OCI-LY1 (cell line): ENCODE measurements around the gene LARP6.

ENCODE experiments used
- H2AFZ ChIP-seq: fragments of 200-600 bp; sonication (generic), shearing (Covaris generic); 2 replicates; pipeline ENCODE4 v1.6.0; 2014; ENCODE audit warnings: antibody characterized with exemption, mild to moderate bottlenecking, low read length
- H3F3A ChIP-seq: fragments of 200-600 bp; sonication (generic), shearing (Covaris generic); 2 replicates; pipeline ENCODE4 v1.6.0; 2014; ENCODE audit warnings: mild to moderate bottlenecking, antibody characterized with exemption, low read length, moderate library complexity; ENCODE audit not compliant: insufficient read depth
- H3K27ac ChIP-seq: fragments of 200-600 bp; sonication (generic); 2 replicates; pipeline ENCODE4 v1.5.1; 2014; ENCODE audit warnings: low read length, mixed run types, mild to moderate bottlenecking, low read depth; ENCODE audit not compliant: poor library complexity, severe bottlenecking
- H3K27me3 ChIP-seq: fragments of 200-600 bp; sonication (generic); 2 replicates; pipeline ENCODE4 v1.6.0; 2014; ENCODE audit warnings: antibody characterized with exemption, mild to moderate bottlenecking, low read length, moderate library complexity; ENCODE audit not compliant: insufficient read depth
- H3K36me3 ChIP-seq: fragments of 200-600 bp; sonication (generic); 2 replicates; pipeline ENCODE4 v1.6.1; 2014; ENCODE audit warnings: mild to moderate bottlenecking, antibody characterized with exemption, low read length, moderate library complexity, mixed read lengths; ENCODE audit not compliant: insufficient read depth
- H3K4me1 ChIP-seq: fragments of 200-600 bp; sonication (generic); 2 replicates; pipeline ENCODE4 v1.5.1; 2014; ENCODE audit warnings: mild to moderate bottlenecking, low read length, moderate library complexity; ENCODE audit not compliant: insufficient read depth, severe bottlenecking
- H3K4me2 ChIP-seq: fragments of 200-600 bp; sonication (generic), shearing (Covaris generic); 2 replicates; pipeline ENCODE4 v1.6.1; 2014; ENCODE audit warnings: low read length
- H3K4me3 ChIP-seq: fragments of 200-600 bp; sonication (generic); 2 replicates; pipeline ENCODE4 v1.5.1; 2014; ENCODE audit warnings: low read length, low read depth, mild to moderate bottlenecking, mixed read lengths; ENCODE audit not compliant: poor library complexity, severe bottlenecking
- H3K79me2 ChIP-seq: fragments of 200-600 bp; shearing (Covaris generic); 2 replicates; pipeline ENCODE4 v1.6.1; 2016; ENCODE audit warnings: mixed run types, low read length, mixed read lengths; ENCODE audit not compliant: insufficient read depth
- H3K9ac ChIP-seq: fragments of 200-600 bp; sonication (generic), shearing (Covaris generic); 2 replicates; pipeline ENCODE4 v1.6.1; 2014; ENCODE audit warnings: mild to moderate bottlenecking, low read length, mixed read lengths
- H3K9me2 ChIP-seq: fragments of 200-600 bp; sonication (generic), shearing (Covaris generic); 2 replicates; pipeline ENCODE4 v1.6.1; 2014; ENCODE audit warnings: low read depth, mild to moderate bottlenecking, low read length, mixed read lengths
- H3K9me3 ChIP-seq: fragments of 200-600 bp; shearing (Covaris generic); 2 replicates; pipeline ENCODE4 v1.6.1; 2014; ENCODE audit warnings: low read length, mixed read lengths
- H4K20me1 ChIP-seq: fragments of 200-600 bp; sonication (generic), shearing (Covaris generic); 2 replicates; pipeline ENCODE4 v1.6.0; 2016; ENCODE audit warnings: mild to moderate bottlenecking, low read length; ENCODE audit not compliant: insufficient read depth
- EZH2 ChIP-seq: fragments of 200-600 bp; sonication (generic), shearing (Covaris generic); IDR thresholded peaks from 2 replicates; pipeline ENCODE4 v1.8.0; 2017; ENCODE audit warnings: borderline replicate concordance, mixed run types, mild to moderate bottlenecking, antibody characterized with exemption, low read length, moderate library complexity, mixed read lengths
- TF ChIP-seq, protein P1 (sequence below): fragments of 200-600 bp; sonication (generic), shearing (Covaris generic); IDR thresholded peaks from 2 replicates; pipeline ENCODE4 v1.5.1; 2017; ENCODE audit warnings: mild to moderate bottlenecking, antibody characterized with exemption, low read length, moderate library complexity, mixed read lengths

The LARP6 gene

DNA sequence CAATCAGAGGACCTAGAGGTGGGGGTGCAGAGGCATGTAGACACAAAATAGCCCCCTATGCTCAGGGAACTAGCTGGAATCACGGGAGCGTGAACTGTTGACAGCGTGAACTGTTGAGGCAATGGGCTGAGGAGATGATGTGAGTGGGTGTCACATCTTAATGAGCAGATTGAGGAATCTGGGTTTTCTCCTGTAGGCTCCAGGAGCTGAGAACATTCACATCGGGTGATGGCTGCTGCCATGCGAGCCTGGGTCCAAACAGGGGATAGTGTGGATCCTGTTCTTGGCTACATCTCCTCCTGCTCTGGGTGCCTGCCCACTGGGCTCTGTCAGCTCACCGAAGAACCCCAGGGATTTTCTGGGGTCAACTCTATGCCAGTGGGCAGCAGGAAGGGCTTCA, 2.1 kb downstream of the LARP6 start:
- H3K9me3 ChIP-seq, result no peaks in the 10 kb centered on the region
- no peak overlapping the region for H3K9ac ChIP-seq
- TF ChIP-seq EZH2, result no peak
- TF ChIP-seq, protein P1, sequence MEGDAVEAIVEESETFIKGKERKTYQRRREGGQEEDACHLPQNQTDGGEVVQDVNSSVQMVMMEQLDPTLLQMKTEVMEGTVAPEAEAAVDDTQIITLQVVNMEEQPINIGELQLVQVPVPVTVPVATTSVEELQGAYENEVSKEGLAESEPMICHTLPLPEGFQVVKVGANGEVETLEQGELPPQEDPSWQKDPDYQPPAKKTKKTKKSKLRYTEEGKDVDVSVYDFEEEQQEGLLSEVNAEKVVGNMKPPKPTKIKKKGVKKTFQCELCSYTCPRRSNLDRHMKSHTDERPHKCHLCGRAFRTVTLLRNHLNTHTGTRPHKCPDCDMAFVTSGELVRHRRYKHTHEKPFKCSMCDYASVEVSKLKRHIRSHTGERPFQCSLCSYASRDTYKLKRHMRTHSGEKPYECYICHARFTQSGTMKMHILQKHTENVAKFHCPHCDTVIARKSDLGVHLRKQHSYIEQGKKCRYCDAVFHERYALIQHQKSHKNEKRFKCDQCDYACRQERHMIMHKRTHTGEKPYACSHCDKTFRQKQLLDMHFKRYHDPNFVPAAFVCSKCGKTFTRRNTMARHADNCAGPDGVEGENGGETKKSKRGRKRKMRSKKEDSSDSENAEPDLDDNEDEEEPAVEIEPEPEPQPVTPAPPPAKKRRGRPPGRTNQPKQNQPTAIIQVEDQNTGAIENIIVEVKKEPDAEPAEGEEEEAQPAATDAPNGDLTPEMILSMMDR, result no peak
- H3K4me2 ChIP-seq, result no peak overlapping the region
- H3K9me2 ChIP-seq, result no peaks in the 10 kb centered on the region
- no peaks in the 10 kb centered on the region for H3F3A ChIP-seq
- H3K79me2 ChIP-seq, result no peaks in the 10 kb centered on the region
- no peaks in the 10 kb centered on the region for H3K27me3 ChIP-seq
- H4K20me1 ChIP-seq, result no peaks in the 10 kb centered on the region
- no peaks in the 10 kb centered on the region for H3K36me3 ChIP-seq
- no peaks in the 10 kb centered on the region for H3K4me1 ChIP-seq
- no peak overlapping the region for H3K27ac ChIP-seq
- H3K4me3 ChIP-seq, result no peak overlapping the region
- H2AFZ ChIP-seq, result no peak overlapping the region

DNA sequence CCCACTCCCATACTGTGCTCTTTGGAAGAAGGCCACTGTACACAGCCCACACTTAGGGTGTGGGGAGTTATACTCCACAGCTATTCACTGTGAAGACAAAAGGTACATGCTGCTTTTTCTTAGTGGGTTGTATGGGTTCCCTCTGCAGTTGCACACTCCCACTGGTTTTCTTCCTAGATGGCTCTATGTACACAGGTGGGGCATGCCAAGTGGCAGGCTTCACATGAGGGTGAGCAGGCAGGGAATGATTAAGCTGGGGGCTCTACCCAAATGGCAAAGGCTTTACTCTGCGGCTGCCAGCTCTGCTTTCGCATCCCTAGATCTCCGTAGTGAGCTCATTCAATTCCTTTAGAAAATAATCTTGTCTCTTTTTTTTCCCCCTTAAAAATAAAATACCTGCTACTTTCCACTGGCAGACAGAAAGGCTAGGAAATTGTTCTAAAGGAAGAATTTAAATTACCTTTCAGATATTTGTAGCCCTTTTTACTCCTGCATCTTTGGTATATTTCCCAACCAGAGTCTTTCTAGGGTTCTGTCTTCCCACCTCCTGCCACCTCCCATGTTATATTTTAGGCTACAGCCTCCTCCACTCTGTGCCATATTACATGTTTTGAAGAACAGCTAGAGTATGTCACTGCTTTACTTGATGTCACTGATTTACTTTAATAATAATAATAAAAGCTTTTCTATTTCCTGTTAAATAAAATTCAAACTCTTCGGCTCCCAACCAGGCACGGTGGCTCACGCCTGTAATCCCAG, 8.2 kb downstream of the LARP6 start:
- H3K27me3 ChIP-seq, result no peaks in the 10 kb centered on the region
- no peaks in the 10 kb centered on the region for H3K4me1 ChIP-seq
- no peak overlapping the region for H3K27ac ChIP-seq
- H4K20me1 ChIP-seq, result no peaks in the 10 kb centered on the region
- no peak overlapping the region for H3K9ac ChIP-seq
- no peak overlapping the region for H3K4me3 ChIP-seq
- H3K9me2 ChIP-seq, result no peaks in the 10 kb centered on the region
- no peaks in the 10 kb centered on the region for H3K9me3 ChIP-seq
- no peaks in the 10 kb centered on the region for H3F3A ChIP-seq
- no peak overlapping the region for H3K4me2 ChIP-seq
- TF ChIP-seq, protein P1, result no peak
- TF ChIP-seq EZH2, result no peak
- no peaks in the 10 kb centered on the region for H3K79me2 ChIP-seq
- H2AFZ ChIP-seq, result no peak overlapping the region
- no peaks in the 10 kb centered on the region for H3K36me3 ChIP-seq

DNA sequence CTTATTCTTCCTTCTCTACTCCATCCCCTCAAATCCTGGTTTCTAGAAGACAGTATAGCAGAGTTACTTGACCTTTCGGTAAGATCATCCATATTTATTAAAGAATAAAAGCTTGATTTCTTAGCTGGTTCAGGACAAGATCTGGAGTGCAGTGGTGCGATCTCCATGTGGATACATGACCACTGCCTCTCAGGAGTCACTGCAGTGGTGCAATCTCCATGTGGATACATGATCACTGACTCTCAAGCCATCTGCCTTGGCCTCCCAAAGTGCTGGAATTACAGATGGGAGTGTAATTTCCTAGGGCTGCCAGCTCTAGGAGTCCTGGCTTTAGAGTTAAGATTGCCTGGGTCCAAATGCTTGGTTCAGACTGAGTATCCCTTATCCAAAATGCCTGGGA, 16.5 kb downstream of the LARP6 start:
- no peaks in the 10 kb centered on the region for H3K79me2 ChIP-seq
- no peaks in the 10 kb centered on the region for H3K9me3 ChIP-seq
- no peaks in the 10 kb centered on the region for H3K36me3 ChIP-seq
- no peak overlapping the region for H2AFZ ChIP-seq
- no peaks in the 10 kb centered on the region for H3K4me1 ChIP-seq
- no peak overlapping the region for H3K4me2 ChIP-seq
- no peaks in the 10 kb centered on the region for H4K20me1 ChIP-seq
- H3K9ac ChIP-seq, result no peak overlapping the region
- no peaks in the 10 kb centered on the region for H3K9me2 ChIP-seq
- no peak overlapping the region for H3K27ac ChIP-seq
- no peak for TF ChIP-seq EZH2
- TF ChIP-seq, protein P1, result no peak
- H3F3A ChIP-seq, result no peaks in the 10 kb centered on the region
- no peak overlapping the region for H3K4me3 ChIP-seq
- no peaks in the 10 kb centered on the region for H3K27me3 ChIP-seq
